ENCODE data around the gene EPB41L5.
"Not testable (repeated sequence)": the region's sequence is repeated elsewhere in the genome, so short reads cannot be mapped to it uniquely, and the experiment has no call there.

Gene EPB41L5

DNA sequence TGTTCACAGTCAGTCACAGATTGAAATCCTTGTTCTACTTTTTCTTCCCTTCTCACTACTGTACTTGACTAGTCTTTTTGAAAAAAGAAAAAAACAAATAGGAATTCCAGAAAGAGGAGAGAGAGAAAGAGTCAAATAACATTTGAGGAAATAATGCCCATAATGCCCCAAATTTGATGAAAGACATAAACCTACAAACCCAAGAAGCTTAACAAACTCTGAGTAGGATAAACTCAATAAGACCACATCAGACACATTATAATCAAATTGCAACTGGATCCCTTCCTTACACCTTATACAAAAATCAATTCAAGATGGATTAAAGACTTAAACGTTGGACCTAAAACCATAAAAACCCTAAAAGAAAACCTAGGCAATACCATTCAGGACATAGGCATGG, 179.4 kb downstream of the EPB41L5 start:
- DNase-seq (ENCODE audit: insufficient read length) (no peak), FAIRE-seq (no peak)
- TF ChIP-seq TAF1 (IDR thresholded peaks at IDR 0.05; ENCODE audit: borderline replicate concordance, low read depth, low read length) (no peak), POLR2A (IDR thresholded peaks at IDR 0.05; ENCODE audit: low read depth, low read length) (no peak)

DNA sequence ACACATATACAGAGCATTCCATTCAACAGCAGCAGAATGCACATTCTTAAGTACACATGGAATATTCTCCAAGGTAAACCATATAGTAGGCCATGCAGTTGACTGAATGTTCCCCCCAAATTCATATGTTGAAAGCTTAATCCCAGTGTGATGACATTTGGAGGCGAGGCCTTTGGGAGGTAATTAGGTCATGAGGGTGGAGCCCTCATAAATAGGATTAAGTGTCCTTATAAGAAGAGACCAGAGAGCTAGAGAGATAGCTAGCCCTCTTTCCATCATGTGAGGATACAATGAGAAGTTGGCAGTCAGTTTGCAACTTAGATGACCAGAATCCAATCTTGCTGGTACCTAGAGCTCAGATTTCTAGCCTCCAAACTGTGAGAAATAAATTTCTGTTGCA, 182.7 kb downstream of the EPB41L5 start:
- FAIRE-seq (no peak), DNase-seq (ENCODE audit: insufficient read length) (no peak)
- TF ChIP-seq POLR2AphosphoS5 (IDR thresholded peaks at IDR 0.05; ENCODE audit: low read depth, low read length) (no peak), POLR2A (IDR thresholded peaks at IDR 0.05; ENCODE audit: low read depth, low read length) (no peak), TAF1 (IDR thresholded peaks at IDR 0.05; ENCODE audit: borderline replicate concordance, low read depth, low read length) (no peak)

DNA sequence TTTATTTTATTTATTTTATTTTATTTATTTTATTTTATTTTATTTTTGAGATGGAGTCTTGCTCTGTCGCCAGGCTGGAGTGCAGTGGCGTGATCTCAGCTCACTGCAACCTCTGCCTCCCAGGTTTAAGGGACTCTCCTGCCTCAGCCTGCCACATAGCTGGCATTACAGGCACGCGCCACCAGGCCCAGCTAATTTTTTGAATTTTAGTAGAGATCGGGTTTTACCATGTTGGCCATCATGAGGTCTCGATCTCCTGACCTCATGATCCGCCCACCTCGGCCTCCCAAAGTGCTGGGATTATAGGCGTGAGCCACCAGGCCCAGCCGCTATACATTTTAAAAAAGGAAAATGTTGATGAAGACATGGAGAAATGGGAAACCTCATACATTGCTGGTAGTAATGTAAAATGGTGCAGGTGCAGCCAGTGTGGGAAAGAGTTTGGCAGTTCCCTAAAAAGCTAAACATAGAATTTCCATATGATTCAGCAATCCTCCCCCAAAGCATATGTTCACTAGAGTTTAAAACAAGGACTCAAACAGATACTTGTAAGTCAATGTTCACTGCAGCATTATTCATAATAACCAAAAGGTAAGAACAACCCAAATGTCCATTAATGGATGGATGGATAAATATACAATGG, 187.1 kb downstream of the EPB41L5 start:
- DNase-seq (ENCODE audit: insufficient read length); FAIRE-seq: not testable (repeated sequence)

DNA sequence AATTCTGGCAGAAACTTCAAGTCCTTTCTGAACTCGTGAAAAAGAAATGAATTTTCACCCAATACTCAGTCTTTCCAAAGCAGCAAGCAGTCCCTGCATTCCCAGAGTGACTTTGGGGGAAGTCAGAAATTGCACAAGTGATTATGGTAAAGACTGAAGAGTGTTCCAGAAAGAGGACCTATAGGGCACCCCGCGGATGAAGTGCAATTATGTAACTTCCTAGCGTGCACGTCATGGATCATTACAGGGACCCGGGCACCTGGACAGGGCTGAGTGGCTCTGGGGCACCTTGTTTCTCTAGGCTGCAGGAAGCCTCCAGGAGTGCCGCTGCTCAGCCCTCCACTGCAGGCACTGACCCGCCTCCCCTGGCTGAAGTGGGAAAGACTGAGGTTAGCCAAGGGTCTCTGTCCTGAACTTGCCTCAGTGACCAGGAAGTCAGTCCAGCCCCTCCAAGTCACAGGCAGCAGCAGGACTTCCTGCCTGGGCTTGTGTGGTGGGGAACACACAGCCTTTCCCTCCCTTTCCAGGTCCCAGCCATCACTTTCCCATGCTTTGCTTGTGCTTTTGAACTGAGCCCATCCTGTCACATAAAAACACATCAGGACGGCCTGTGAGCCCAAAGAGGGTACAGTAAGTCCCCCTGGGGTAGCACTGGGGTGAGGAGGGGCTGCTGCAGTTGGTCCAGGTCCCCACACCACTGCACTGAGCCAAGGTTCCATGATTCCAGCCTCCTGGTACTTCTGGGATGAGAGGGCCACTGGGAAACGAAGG, 190.6 kb downstream of the EPB41L5 start:
- TF ChIP-seq POLR2A (IDR thresholded peaks at IDR 0.05; ENCODE audit: low read depth, low read length) (no peak), POLR2AphosphoS5 (IDR thresholded peaks at IDR 0.05; ENCODE audit: low read depth, low read length) (no peak), TAF1 (IDR thresholded peaks at IDR 0.05; ENCODE audit: borderline replicate concordance, low read depth, low read length) (no peak)
- DNase-seq (ENCODE audit: insufficient read length), result no peak
- no peak for FAIRE-seq

DNA sequence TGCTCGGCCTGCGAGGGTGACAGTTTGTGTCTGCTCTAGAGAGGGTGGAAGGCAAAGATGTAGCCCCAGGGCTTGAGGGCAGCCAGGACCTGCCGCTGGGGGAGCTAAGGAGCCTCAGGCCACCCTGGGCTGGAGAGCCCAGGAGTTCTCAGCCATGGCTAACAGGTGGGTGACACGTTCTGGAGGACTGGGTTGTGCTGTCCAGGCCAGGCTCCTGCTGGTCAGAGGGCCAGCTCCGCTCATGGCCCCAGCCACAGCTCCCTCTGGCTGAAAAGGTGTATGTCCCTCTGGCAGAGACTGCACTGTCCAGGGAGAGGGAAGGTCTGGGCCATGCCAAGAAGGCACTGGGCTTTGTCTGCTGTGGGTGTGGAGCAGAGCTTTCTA, 191.1 kb downstream of the EPB41L5 start:
- DNase-seq (ENCODE audit: insufficient read length) (no peak), FAIRE-seq (no peak)
- TF ChIP-seq TAF1 (IDR thresholded peaks at IDR 0.05; ENCODE audit: borderline replicate concordance, low read depth, low read length), result no peak
- TF ChIP-seq POLR2AphosphoS5 (IDR thresholded peaks at IDR 0.05; ENCODE audit: low read depth, low read length), result no peak
- TF ChIP-seq POLR2A (IDR thresholded peaks at IDR 0.05; ENCODE audit: low read depth, low read length), result no peak

DNA sequence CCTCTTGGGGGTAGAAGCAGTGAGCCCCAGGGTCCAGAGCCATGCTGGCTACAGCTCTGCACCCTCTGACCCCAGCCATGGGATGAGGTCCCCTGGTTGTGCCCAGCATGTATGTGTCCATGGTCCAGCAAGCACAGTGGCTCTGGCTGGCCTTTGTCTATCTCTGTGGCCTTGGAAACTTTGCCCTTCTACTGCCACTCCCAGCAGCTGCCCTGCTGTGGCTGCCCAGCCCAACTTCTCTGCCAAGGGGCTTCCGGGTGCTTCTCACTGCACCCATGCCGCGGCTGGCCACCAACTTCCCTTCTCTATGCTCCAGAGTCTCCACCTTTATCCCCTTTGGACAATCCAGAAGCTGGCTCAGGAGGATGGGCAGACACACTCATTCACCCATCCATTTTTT, 191.5 kb downstream of the EPB41L5 start:
- TF ChIP-seq TAF1 (IDR thresholded peaks at IDR 0.05; ENCODE audit: borderline replicate concordance, low read depth, low read length), result no peak
- TF ChIP-seq POLR2A (IDR thresholded peaks at IDR 0.05; ENCODE audit: low read depth, low read length), result no peak
- TF ChIP-seq POLR2AphosphoS5 (IDR thresholded peaks at IDR 0.05; ENCODE audit: low read depth, low read length), result no peak
- FAIRE-seq (no peak), DNase-seq (ENCODE audit: insufficient read length) (no peak)

DNA sequence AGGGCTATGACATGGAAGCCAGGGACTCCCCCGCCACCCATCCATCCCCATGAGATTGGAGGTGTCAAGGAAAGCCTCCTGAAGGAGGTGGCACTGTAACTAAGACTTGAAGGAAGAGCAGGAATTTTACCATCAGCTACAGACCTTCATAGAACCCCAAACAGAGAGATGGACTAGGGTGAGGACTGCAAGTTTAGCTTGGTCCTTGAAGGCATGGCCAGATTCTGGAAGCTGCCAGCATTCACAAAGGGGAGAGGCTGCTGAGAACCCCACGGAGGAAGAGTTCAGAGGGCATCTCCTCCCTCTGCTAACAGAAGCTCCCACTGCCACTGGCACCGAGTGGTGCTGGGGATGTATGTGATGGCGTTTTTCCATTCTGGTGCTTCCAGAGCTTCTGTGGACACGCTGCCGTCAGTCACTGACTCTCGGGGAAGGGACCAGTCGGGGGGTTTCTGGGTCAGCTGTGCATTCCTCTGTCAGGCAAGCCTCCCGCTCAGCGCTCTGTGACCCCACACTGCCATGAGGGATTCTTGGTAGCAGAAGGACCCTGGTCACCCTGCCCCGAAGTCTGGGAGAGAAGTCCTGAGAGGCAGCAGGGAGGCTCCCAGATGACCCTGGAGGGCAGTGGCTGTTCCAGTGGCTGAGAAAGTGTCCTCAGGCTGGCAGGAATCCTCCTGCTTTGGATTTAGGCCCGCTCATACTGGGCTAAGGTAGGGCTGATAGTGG, 192.2 kb downstream of the EPB41L5 start:
- TF ChIP-seq POLR2AphosphoS5 (IDR thresholded peaks at IDR 0.05; ENCODE audit: low read depth, low read length) (no peak), TAF1 (IDR thresholded peaks at IDR 0.05; ENCODE audit: borderline replicate concordance, low read depth, low read length) (no peak), POLR2A (IDR thresholded peaks at IDR 0.05; ENCODE audit: low read depth, low read length) (no peak)
- no peak for FAIRE-seq
- DNase-seq (ENCODE audit: insufficient read length), result no peak

DNA sequence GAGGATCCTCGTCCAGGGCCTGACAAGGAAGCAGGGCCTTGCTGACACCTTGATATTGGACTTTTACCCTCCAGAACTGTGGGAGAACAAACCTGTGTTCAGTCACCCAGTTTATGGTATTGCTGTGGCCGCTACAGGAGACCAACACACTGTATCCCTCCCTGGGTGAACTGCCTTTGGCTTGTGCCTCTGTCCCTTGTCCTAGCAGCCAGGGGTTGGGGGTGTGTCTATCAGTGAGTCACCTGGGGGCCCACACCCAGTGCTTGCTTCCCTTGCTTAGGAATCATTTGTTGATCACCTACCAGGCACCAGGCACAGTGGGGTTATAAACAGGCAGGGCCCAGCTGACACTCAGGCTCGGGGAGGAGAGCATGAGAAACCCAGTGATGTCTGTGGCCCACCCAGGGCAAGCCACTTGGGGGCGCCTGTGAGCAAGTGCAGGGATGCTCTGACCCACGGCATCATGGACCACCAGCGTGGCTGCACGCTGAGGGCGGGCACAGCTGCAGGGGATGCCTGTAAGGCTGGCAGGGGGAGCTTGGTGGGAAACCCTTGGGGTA, 193.2 kb downstream of the EPB41L5 start:
- DNase-seq (ENCODE audit: insufficient read length) (no peak), FAIRE-seq (no peak)
- no peak for TF ChIP-seq POLR2AphosphoS5 (IDR thresholded peaks at IDR 0.05; ENCODE audit: low read depth, low read length)
- no peak for TF ChIP-seq POLR2A (IDR thresholded peaks at IDR 0.05; ENCODE audit: low read depth, low read length)
- no peak for TF ChIP-seq TAF1 (IDR thresholded peaks at IDR 0.05; ENCODE audit: borderline replicate concordance, low read depth, low read length)

DNA sequence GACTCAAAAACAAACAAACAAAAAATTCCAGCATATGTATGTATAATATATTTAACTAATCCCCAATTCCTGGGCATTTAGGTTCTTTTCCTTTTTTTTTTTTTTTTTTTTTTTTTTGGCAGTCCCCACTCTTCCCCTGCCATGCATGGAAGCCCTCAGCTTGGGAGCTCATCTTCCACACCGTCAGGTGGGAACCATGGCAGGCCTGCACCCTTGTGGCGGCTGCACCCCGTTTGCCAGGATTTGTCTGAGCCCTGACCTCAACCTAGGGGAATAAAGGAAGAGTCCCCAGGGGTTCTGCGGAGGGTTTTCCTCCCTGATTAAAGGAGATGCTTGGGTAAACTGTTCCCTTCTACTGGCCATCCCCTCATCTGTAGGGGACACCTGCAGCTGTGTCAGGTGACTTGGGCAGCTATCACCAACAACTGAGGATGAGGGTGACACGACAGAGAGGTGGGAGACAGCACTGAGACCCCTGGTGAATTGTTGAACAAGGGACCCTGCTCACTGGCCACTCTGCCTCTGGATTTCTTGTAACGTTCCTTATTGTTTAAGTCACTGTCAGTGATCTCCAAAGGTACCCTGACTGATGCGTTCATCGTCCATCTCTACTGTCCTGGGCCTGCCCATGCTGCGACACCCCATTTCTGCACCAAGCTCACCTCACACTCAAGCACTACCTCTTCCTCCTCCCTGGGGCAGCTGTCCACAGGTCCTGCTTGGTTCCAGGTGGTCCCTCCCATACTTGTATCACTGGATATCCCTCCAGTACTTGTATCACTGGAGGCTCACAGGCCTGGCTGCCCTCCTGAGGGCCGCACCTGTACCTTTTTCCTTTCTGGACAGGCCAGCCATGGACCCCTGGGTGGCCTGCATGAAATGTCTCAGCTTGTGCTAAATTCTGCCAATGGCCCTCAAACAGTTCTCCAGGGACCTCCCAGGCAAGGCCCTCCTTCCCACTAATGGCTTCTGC, 195.8 kb downstream of the EPB41L5 start:
- no peak for FAIRE-seq
- TF ChIP-seq POLR2AphosphoS5 (IDR thresholded peaks at IDR 0.05; ENCODE audit: low read depth, low read length) (no peak), POLR2A (IDR thresholded peaks at IDR 0.05; ENCODE audit: low read depth, low read length) (no peak), TAF1 (IDR thresholded peaks at IDR 0.05; ENCODE audit: borderline replicate concordance, low read depth, low read length) (no peak)
- no peak for DNase-seq (ENCODE audit: insufficient read length)

DNA sequence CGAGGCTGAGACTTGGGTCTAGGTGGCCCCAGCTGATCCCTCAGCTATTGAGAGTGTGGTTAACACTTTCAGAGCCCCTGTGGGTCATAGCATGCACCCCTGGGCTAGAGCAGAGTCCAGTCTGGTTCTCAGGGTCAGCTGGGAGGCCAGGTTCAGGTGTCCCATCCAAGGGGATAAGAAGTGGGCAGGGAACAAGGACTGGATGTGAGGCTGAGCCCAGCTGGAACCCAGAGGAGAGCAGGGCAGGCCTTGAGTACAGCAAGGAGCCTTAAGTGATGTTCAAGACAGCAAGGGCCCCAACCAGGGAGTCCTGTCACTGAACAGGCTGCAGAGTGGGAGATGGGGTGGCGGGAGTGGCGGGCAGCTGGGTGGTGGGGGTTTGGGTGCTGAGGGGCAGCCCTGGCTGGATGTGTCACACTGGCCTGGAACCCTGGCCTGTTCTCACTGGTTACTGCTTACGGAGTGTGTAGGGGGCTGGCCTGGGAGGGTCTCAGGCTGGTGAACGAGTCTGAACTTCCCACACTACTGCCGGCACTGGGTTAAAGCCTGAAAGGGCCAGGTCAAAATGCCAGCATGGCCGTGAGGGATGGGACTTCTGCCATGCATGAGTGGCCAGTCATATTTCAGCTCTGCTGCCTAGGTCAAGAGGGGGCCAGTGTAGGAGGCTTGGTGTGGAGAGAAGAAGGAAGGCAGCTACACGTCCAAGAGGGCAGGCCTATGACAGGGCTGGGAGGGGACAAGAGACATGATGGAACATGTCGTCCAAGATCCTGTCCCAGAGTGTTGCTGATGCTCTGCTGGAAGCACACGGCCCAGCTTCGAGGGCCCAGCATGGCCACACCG, 196.8 kb downstream of the EPB41L5 start:
- FAIRE-seq (no peak), DNase-seq (ENCODE audit: insufficient read length) (no peak)
- no peak for TF ChIP-seq TAF1 (IDR thresholded peaks at IDR 0.05; ENCODE audit: borderline replicate concordance, low read depth, low read length)
- TF ChIP-seq POLR2AphosphoS5 (IDR thresholded peaks at IDR 0.05; ENCODE audit: low read depth, low read length), result no peak
- TF ChIP-seq POLR2A (IDR thresholded peaks at IDR 0.05; ENCODE audit: low read depth, low read length), result no peak
